Mesendoderm (in vitro differentiated cells): ENCODE data around the gene BBOF1. TPM values are rescaled to one million over a fixed set of nuclear protein-coding genes. Genes with fewer than 3 reads are reported as not detected.
"Not testable (repeated sequence)": the region's sequence is repeated elsewhere in the genome, so short reads cannot be mapped to it uniquely, and the experiment has no call there.

Experiments
- DNase-seq: peaks from one replicate; pipeline ENCODE4 v3.0.0; 2013
- H2AK5ac ChIP-seq: 2 replicates; pipeline ENCODE4 v1.6.1; 2013; ENCODE audit warnings: low read length, inconsistent platforms
- H2BK120ac ChIP-seq: 2 replicates; pipeline ENCODE4 v1.6.1; 2013; ENCODE audit warnings: low read depth, mild to moderate bottlenecking, low read length, moderate library complexity, mixed read lengths
- H2BK15ac ChIP-seq: replicated peaks from 2 replicates; pipeline ENCODE4 v1.6.1; 2013; ENCODE audit warnings: low read depth, mild to moderate bottlenecking, moderate library complexity
- H2BK5ac ChIP-seq: 2 replicates; pipeline ENCODE4 v1.6.1; 2013; ENCODE audit warnings: low read length, inconsistent platforms
- H3K18ac ChIP-seq: 2 replicates; pipeline ENCODE4 v1.6.1; 2013; ENCODE audit warnings: mild to moderate bottlenecking, low read length, mixed read lengths
- H3K23ac ChIP-seq: one replicate; pipeline ENCODE4 v1.6.1; 2013; ENCODE audit warnings: low read length
- H3K27ac ChIP-seq: 2 replicates; pipeline ENCODE4 v1.5.1; 2013; ENCODE audit warnings: low read depth, mild to moderate bottlenecking, inconsistent platforms, low read length, moderate library complexity
- H3K27me3 ChIP-seq: 2 replicates; pipeline ENCODE4 v1.6.1; 2013; ENCODE audit warnings: low read length, control low read depth, mild to moderate bottlenecking, inconsistent platforms; ENCODE audit not compliant: insufficient read depth, poor library complexity
- H3K36me3 ChIP-seq: 2 replicates; pipeline ENCODE4 v1.6.1; 2013; ENCODE audit warnings: low read length, inconsistent platforms; ENCODE audit not compliant: control insufficient read depth, insufficient read depth
- H3K4ac ChIP-seq: one replicate; pipeline ENCODE4 v1.6.1; 2013; ENCODE audit warnings: low read depth, mild to moderate bottlenecking, low read length, moderate library complexity
- H3K4me1 ChIP-seq: 2 replicates; pipeline ENCODE4 v1.6.1; 2013; ENCODE audit warnings: low read depth, low read length, inconsistent platforms; ENCODE audit not compliant: control insufficient read depth
- H3K4me2 ChIP-seq: 2 replicates; pipeline ENCODE4 v1.6.1; 2013; ENCODE audit warnings: low read length
- H3K4me3 ChIP-seq: 2 replicates; pipeline ENCODE4 v1.5.1; 2013; ENCODE audit warnings: mild to moderate bottlenecking, low read length
- H3K56ac ChIP-seq: one replicate; pipeline ENCODE4 v1.6.1; 2013; ENCODE audit warnings: low read length
- H3K79me1 ChIP-seq: 2 replicates; pipeline ENCODE4 v1.6.1; 2013; ENCODE audit warnings: low read length, inconsistent platforms
- H3K79me2 ChIP-seq: 2 replicates; pipeline ENCODE4 v1.6.1; 2013; ENCODE audit warnings: mild to moderate bottlenecking, low read length; ENCODE audit not compliant: control insufficient read depth, insufficient read depth
- H3K9ac ChIP-seq: 2 replicates; pipeline ENCODE4 v1.6.1; 2013; ENCODE audit warnings: low read length, inconsistent platforms
- H4K5ac ChIP-seq: one replicate; pipeline ENCODE4 v1.6.1; 2013; ENCODE audit warnings: low read length
- H4K8ac ChIP-seq: one replicate; pipeline ENCODE4 v1.6.1; 2013; ENCODE audit warnings: low read depth, mild to moderate bottlenecking, control low read depth, low read length, moderate library complexity
- WGBS: extraction: QIAGEN DNeasy Blood & Tissue Kit; methylation state at CpG from one replicate; pipeline ENCODE4 v1.1.7; 2013; ENCODE audit warnings: low lambda C conversion rate, missing lambda C conversion rate; ENCODE audit not compliant: insufficient coverage; ENCODE audit errors: extremely low coverage; 5-methylcytosine and 5-hydroxymethylcytosine counted together
- small RNA-seq: library from polyadenylated mRNA; stranded (forward); fragments of <200 nt; extraction: miRNeasy Mini kit (QIAGEN cat#:217004); gene quantifications from one replicate; pipeline ENCODE3, GENCODE V24; 2013; ENCODE audit not compliant: insufficient read depth

The BBOF1 gene

DNA sequence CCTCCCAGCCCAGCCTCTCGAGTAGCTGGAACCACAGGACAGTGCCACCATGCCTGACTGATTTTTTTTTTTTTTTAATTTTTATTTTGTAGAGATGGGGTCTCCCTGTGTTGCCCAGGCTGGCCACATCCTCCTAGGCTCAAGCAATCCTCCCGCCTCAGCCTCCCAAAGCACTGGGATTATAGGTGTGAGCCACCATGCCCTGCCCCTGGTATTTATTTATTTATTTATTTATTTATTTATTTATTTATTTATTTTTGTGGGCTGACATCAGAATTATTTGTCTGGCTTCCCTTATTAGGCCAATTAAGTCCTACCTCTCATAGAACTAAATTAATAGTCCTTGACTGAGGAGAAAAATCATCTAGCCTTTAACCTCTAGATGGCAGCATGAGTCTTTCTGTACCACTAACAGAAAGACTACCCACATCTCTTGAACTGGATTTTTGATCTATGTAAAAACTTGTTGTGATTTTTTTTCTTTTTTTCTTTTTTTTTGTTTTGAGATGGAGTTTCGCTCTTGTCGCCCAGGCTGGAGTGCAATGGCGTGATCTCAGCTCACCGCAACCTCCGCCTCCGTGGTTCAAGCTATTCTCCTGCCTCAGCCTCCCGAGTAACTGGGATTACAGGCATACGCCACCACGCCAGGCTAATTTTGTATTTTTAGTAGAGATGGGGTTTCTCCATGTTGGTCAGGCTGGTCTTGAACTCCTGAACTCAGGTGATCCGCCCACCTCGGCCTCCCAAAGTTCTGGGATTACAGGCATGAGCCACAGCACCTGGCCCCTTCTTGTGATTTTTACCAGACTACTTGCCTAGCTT lies 92.5 kb downstream of the BBOF1 start:
- not testable (repeated sequence) for H2BK15ac ChIP-seq, H3K79me1 ChIP-seq, H3K18ac ChIP-seq, H2AK5ac ChIP-seq, H3K56ac ChIP-seq, H3K79me2 ChIP-seq, H3K36me3 ChIP-seq, H3K27ac ChIP-seq, H4K8ac ChIP-seq, H3K4ac ChIP-seq, H3K9ac ChIP-seq, H2BK5ac ChIP-seq, H3K23ac ChIP-seq, H2BK120ac ChIP-seq, H3K4me1 ChIP-seq, H3K4me3 ChIP-seq, H3K27me3 ChIP-seq, H3K4me2 ChIP-seq, H4K5ac ChIP-seq
- no CpG with 5 or more reads among the region's 13 CpGs for WGBS
- DNase-seq: peak; percentile 56

Small RNA genes within 50 kb of the gene (small RNA-seq; reads per million reads assigned to genes)
- gene AC005480.2: not detected
